Islet precursor cell (in vitro differentiated cells): ENCODE results near the gene FSIP1.

ENCODE experiments used
- DNase-seq: peaks from one replicate; pipeline ENCODE4 v3.0.0-alpha.2; 2018

Gene FSIP1

DNA sequence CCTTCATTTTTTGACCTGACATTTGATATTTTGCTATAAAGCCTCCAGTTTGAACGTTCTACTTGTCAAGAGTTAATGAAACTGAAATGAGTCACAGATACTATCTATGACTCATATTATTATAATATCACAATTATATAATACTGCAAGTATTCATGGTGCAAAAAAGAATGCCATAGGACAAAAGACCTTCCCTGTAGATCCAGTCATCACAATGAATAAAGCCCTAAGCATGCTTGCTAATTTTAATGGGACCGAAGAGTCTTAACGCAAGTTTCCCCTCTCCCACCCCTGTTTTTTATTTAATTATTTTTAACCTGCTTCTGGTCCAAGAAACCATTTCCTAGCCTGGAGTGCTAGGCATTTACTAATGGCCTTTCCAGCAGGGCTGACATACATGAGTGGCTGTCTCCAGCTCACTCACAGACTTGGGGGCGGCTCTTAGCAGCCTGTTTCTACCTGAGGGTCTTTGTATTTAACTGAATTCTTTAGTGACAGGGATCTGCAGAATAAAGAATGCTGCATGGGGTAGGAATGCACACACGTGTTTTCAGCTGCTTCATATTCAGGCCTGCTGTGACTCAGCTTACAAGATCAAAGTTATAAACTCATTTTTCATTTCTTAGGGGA is 140.5 kb downstream of the FSIP1 start:
- DNase-seq: peak; percentile 81

DNA sequence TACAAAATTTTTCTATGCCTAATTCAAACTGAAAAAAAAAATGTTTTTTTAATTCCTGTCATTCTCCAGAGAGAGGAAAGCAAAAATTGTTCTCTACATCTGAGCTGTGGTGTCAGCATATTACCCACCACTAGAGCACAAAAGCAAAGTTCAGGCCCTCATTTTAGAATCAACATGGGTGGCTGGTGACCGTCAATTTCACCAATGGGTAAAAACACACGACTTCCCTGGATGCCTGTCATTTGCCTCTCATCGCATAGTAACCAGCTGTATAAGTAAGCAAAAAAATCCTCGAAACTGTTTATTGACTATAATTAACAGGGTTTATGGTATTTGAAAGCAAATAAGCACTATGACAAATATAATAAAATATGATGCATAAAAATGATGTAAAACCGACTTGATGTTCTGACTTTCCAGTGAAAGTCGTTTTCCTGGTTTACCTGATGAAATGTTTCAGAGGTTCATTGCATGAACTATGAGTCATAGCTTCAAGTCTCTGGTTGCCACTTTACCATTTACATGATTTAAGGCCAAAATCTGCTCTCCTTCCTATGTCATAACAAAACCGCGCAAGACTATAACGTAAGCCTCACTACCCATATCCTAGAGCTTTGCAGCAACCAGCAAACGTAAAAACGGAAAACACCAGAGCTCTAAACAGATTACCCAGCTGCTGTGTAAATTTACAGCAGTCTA is 141.3 kb downstream of the FSIP1 start:
- no peak for DNase-seq

DNA sequence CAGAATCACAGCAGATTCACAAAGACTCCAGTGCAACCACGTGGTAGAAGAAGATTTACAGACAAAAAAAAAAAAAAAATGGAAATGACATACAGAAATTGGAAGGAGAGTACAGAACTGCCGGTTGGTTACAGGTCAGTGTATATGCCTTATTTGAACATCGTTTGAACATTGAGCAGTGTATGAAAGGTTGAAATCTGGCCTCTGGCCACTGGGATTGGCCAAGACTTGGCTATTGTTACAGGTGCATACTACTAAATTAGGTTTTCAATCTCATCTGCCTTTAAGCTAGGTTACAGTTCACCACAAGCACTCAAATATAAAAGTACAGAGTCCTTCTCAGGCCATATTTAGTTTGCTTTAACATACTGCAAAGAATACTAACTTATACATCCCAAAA is 142.0 kb downstream of the FSIP1 start:
- DNase-seq: no peak

DNA sequence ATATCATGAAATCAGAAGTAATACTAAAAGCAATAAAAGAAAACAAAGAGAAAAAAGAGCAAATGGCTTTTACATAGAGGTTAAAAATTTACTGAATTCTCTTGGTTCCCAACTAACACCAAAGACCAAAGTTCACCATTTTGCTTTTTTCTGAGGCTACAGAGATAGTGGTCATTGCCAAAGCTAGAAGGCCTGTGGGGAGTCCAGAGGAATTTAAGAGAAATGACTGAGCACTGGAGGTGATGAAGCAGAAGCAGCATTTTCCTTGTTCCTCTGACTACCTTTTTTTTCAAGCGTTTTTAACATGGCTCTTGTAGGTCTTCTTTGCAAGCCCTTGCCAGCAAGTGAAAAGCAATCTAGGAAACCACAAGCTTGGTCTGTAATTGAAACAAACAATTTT is 143.6 kb downstream of the FSIP1 start:
- no peak for DNase-seq

DNA sequence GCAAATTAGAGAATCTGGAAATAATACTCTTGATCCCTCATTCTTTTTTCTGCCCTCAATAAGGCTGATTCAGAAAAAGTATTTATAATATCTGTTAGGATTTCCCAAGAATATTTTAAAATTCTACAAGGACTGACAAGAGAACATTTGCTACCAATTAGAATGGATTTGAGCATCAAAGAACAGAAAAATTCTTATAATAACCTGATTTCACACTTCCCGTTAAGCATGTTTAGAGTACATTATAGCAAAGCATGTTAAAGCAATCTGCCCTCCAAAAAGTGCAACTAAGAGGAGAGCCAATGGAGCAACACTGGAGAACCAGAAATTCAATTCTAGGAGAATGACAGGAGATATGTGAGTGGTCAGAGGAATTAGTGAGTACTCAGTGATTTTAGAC is 144.6 kb downstream of the FSIP1 start:
- DNase-seq: no peak

DNA sequence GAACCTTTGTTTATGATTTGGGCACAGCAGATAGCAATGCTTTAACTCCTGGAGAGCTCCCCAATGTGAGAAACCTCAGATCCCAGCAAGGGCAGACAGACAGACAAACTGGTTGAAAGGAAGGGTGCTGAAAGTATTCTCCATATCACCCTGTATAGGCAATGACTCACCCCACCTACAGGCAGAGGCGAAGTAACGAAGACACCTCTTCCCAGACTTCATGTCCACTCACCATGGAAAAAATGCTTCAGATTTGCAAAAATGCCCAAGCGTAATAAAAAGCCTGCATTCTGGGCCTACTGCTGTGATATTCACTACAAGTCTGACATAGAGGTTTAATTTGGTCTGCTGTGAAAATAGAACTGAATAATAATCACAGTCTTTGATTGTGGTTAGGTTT is 151.3 kb downstream of the FSIP1 start:
- DNase-seq: no peak

DNA sequence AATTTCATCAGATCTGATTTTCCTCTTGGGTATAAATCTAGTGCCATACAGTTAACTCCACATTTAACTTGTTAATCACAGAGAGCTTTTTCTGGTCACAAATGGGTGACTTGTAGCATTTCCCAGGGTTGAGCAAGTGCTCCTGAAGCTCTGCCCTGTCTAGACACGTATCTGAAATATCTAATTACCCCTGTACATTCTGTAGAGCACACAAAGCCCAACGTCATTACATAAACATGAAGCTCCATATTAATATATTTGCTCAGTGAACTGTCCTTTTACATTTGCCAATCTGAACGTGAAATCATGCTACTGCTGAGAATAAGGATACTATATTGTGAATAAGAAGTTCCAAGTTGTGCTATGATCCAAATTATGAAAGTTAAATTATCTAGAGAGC is 152.7 kb downstream of the FSIP1 start:
- no peak for DNase-seq

DNA sequence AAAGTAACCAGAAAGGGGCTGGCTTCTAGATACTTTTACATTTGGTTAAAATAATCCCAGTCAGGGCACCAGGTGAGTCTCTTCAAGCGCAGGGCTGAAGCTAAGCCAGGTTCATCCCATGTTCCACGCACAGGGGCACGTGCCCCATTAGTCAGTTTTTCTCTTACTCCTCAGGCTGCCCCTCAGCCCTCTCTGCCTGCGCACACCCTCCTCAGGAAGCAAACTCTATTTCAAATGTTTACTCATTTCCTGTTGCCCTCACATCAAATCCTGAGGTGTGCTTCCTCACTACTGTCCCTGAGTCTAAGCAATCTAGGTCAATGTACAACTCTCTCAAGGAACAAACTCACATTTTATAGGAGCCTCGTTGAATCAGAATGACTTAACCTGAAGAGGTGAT is 153.3 kb downstream of the FSIP1 start:
- DNase-seq: no peak

DNA sequence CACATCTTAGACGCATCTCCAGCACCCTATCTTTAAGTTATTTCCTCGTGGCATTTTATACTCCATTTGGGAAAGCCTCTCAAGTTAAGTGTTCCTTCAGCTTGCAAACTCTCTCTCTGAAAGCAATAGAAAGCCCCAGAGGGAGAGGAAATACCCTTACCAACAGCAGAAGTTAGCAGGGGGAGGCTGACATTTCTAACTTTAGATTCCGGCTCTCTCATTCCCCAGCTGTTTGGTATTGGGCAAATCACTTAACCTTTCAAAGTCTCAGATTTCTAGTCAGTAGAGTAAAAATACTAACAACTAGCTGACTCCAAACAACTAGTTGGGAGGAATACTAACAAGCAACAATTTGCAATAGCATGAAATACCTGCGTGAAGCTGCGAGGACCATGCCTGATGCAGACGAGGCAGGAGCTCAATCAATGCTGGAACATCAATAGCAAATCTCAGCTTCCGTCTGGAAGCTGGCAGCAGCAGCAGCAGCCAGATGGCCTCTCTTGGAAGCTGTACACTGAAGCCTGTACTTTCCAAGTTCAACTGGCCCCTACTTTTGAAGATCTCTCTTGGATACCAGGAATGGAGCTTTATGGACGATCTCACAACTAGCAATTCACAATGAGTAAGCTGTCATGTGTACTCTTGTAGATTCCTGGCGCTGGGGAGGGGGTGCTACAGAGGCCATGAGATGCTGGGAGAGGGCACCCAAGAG is 153.9 kb downstream of the FSIP1 start:
- no peak for DNase-seq

DNA sequence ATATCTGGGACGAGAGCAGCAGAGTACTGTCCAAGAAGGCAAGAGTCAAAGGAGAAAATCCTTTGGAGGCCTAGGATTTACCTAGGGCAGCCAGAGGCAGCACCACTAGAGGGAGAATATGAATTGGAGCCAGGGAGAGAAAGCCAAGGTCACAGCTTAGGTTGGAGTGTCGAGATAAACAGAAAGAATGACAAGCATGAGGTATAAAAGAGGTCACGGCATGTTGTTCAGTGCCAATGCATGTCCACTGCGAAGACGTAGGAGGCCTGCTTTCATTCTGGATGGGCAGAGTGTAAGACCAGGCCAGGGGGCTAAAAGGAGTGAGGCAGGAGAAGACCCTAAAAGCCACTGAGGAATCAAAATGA is 154.5 kb downstream of the FSIP1 start:
- no peak for DNase-seq

DNA sequence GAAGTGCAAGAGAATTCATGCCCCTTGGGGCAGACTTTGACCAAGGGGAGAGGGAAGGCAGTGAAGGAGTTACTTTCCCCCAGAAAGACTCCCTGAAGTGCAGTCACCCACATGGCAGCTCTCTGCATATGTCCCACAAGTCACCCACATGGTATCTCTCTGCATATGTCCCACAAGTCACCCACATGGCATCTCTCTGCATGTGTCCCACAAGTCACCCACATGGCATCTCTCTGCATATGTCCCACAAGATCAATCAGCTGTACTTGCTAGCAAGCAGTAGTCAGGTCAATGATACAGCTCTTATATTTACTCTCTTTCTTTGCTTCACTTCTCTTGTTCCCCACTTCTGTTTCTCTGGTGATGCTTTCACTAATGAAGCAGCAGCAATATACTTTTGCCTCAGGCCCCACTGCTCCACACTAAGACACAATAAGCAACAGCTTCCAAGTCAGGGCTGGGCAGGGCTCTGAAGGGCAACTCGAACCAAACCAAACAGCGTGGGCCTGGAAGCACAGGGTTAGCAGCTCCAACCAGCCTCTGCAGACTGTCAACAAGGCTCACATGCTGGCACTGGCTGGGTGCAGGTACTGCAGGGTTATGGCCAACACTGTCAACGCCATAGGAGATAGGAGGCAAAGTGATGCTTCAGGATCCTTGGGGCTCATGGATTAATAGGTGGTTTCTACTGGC is 155.0 kb downstream of the FSIP1 start:
- no peak for DNase-seq

DNA sequence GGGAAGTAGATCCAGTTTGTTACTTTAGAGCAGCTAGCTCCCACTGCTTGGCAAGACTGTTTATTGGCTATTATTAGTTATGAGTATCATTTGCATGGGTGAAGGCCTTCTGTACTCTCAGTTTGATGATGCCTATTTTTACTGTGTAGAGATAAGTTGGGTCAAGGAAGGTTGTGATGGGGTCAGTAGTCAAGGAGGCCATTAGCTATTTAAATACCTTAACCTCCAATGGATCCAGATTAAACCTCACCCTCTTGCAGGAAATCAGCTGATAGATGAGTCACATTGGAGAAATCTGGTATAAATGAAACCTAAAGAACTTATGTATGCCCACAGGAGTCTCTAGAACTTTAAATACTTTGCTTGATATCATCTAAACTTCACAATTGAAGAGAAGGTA is 156.8 kb downstream of the FSIP1 start:
- DNase-seq: no peak

DNA sequence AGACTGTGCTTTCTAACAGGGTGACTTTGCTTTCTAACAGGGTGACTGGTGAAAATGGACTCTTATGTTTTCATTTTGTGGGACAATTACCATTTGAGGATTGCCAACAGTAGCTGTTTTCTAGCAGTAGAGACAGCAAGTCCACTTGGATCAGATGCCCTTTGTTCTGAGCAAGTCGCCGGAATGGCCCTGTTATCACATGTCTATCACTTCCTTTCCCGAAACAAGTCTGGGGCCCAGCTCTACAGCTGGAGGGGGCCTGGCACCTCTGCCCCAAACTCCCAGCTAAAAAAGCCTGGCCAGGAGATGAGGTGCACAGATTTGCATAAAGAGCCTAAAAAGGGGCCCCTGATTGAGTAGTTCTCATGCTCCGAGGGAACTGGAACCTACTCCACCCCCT is 157.2 kb downstream of the FSIP1 start:
- no peak for DNase-seq

DNA sequence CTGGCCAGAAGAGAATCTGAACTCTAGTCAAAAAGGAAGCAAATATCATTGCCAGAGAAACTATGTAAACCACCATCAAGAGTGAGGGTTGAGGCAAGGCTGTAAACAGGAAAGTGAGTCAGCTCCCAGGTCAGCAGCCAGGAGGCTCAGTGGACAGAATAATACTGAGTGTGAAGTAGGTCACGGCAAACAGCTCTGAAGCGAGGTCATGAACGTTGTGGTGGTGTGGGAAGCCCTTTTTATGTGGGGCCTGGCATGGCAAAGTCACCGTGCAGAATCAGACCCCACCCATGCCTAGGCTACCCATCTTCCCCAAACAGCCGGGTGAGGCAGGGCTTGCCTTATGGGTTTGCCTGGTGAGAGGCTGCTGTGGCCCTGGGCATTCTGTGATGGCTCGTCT is 157.8 kb downstream of the FSIP1 start:
- peak; percentile 75 for DNase-seq

DNA sequence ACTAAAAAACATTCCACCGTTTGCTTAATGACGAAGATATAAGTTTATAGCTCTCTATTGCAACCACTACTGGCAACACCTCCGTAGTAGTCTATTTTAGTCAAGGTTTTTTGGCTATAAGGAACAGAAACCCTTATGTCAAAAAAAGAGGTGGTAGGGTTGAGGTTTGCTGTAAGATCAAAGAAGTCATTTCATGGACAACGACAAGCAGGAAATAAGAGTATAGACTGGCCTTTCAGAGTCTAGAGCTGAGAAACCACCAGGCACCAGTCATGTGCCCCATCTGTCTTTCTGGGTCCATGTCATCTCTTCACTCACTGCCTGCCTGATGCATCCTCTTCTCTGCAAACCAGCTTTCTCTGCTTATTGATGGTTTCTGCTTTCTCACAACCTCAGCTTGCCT is 159.1 kb downstream of the FSIP1 start:
- no peak for DNase-seq

DNA sequence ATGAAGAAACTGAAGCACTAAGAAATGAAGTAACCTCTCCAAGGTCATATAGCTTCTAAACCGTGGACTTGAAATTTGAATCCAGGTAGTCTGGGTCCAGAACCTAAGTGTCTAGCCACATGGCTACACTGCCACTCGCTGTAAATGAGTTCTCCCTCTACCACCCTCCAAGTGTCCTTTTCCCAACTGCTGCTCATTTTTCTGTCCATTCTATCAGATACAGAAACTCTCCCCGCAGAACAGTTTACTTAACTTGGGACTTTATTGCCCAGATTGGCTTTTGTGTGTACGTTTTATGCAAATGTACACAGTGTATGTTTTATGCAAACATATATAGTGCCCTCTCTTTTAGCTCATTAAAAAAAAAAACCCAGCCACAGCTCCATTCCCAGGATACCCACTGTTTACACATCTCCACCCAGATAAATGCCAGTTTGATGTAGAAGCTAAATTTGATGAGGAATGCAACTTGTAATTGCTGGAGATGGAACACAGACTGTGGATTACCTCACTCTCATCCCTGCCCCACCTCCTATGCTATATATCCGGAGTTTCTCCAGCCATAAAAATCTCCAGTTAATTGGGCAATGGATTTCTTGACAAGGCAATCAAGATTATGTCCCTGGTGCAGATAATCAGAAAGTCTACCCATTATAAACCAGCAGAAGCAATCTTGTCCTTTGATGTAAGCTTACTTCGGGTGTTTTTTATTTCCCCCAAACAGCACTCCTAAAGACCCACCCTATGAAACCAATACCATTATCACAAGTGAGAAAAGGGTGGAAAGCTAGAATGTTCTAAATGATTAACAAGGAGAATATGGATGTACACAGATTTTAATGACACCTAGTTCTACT is 159.8 kb downstream of the FSIP1 start:
- DNase-seq: no peak

DNA sequence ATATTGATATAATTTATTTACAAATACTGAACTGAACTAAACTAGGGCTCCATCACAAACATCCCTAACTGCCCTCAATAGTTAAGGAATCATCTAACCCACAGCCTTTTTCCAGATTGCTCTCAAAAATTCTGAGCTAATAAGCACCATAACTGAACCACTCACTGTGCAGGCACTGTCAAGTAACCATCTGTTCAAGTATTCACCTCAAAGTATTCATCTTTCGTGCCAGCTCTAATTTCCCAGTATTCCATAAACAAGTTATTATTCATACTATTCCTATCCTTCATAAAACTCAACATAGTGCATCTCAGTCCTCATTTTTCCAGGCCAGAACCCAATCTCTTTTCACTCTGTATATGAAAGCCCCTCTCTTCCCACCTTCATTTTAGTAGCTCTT is 160.7 kb downstream of the FSIP1 start:
- DNase-seq: no peak

DNA sequence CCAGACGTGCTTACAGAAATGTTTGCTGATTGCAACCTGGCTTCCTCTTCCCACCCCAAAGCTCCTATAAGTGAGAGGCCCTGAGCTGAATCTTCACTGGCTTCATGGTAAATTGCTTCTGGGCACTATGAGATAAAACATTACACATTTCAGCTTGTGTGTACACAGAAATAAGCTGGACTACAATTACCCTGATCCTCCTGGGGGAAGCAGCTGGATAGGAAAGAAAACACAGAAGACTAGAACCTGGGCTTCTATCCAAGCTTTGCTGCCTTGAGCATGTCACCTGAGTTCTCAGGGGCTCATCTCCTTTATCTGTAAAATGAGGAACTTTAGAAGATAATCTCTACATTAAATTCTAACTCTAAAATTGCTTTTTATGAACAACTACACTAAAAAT is 161.4 kb downstream of the FSIP1 start:
- no peak for DNase-seq

DNA sequence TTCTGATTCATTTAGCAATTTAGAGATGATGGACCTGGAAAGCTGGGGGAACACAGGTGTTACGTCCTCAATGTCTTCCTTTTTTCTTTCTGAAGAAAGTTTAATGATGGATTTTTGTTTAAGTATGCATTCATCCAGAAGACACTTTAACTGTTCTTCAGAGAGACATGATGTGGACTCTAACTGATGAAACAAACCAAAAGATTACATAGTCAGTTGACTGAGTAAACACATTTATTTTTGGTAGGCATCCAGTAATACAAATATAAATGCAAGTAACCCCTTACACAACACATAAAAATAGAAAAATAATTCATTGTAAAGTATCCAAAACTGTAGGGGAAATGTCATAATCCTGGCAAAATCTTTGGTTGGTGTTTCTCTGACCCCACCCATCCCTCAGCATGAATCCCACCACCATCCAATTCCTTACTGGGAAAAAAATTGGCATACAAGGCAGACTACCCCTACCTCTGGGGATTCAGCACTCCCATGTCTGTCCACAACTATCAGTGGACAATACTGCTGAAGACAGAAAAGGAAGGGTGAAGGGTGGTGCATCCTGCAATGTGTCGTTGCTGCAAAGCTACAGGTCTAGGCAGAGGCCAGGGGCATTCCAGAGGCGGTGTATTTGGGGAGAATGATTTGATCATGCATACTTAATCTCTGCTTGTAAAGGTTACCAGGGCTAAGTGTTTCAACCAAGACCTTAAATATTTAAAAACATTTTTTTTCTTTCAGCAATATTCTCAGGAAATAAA is 164.4 kb downstream of the FSIP1 start:
- DNase-seq: no peak

DNA sequence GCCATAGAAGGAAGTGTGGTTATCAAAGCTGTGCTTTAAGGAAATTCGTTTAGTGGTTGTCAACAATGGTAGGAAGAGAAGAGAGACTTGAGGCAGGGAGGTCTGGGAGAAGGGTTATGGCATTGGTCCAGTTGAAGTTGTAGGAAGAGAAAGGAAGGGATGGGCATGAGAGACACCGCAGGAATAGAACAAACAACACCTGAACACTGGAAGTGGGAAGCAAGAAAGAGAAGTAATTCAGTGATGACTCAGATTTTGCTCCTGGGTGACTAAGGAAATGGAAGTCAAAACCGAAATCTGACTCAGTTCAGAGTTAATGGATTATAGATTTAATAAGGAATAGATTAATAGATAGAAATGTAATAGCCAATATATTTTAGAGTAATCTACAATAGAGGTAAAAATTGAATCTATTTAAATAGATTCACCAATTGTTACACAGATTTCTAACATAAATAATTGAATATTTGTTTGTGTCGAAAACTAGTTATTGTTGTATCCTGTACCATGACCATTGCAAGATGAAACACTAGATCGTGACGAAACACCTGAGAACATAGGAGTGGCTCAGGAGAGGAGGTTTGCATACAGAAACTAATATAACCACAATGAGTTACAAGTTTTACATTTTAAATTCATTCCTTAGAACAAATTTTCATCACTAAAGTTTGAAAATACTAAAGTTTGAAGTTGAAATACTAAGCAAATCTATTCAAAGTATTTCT is 165.7 kb downstream of the FSIP1 start:
- DNase-seq: no peak

DNA sequence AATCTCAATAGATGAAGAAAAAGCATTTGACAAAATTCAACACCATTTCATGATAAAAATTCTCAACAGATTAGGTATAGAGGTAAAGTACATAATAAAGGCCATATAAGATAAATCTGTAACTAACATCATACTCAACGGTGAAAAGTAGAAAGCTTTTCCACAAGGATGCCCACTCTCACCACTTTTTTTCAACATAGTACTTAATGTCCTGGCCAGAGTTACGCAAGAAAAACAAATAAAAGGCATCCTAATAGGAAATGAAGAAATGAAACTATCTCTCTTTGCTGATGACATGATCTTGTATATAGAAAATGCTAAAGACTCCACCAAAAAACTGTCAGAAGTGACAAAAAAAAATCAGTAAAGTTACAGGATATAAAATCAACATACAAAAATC is 168.8 kb downstream of the FSIP1 start:
- DNase-seq: no peak
